Breast epithelium (tissue), 4 donors: ENCODE results near the gene ZNF444. TPM values are rescaled to one million over a fixed set of nuclear protein-coding genes. Genes with fewer than 3 reads are reported as not detected.
"Not testable (repeated sequence)": the region's sequence is repeated elsewhere in the genome, so short reads cannot be mapped to it uniquely, and the experiment has no call there.

ENCODE experiments used
- DNase-seq, 2 donors: peaks; one replicate each; pipeline ENCODE4 v3.0.0-alpha.2; 2019; ENCODE audit warnings: low spot score in 2 of 2
- H3K27ac ChIP-seq, 2 donors: fragments of 200-600 bp; sonication (generic) in 1 of 2; one replicate each; pipeline ENCODE4 v1.5.1; 2016 to 2019; ENCODE audit warnings: mild to moderate bottlenecking in 1 of 2
- H3K27me3 ChIP-seq, 2 donors: fragments of 200-600 bp; sonication (generic) in 1 of 2; one replicate each; pipeline versions ENCODE4 v1.5.1 to v1.6.0; 2017 to 2019; ENCODE audit warnings: control low read depth in 1 of 2, mild to moderate bottlenecking in 1 of 2
- H3K36me3 ChIP-seq: fragments of 200-600 bp; one replicate; pipeline ENCODE4 v1.5.1; 2019
- H3K4me1 ChIP-seq, 2 donors: fragments of 200-600 bp; sonication (generic); one replicate each; pipeline ENCODE4 v1.5.1; 2016 to 2019; ENCODE audit warnings: control low read depth in 1 of 2
- H3K4me3 ChIP-seq, 3 donors: fragments of 200-600 bp; sonication (generic); 1 replicate in 2 of 3; 2 replicates in 1 of 3; pipeline ENCODE4 v1.5.1; 2016 to 2019; ENCODE audit warnings: mild to moderate bottlenecking in 3 of 3, moderate library complexity in 2 of 3
- H3K9me3 ChIP-seq, 2 donors: fragments of 200-600 bp; sonication (generic) in 1 of 2; one replicate each; pipeline ENCODE4 v1.5.1; 2016 to 2019; ENCODE audit warnings: control low read depth in 1 of 2
- POLR2A ChIP-seq: fragments of 450-650 bp; IDR thresholded peaks from one replicate; pipeline ENCODE4 v1.6.1; 2016; ENCODE audit warnings: antibody characterized with exemption, mild to moderate bottlenecking, moderate library complexity
- POLR2AphosphoS5 ChIP-seq, 3 donors: sonication (generic); formaldehyde crosslinking; IDR thresholded peaks; one replicate each; pipeline ENCODE4 v1.6.1; 2017; ENCODE audit warnings: antibody characterized with exemption in 3 of 3
- intact Hi-C: fragments of 100-400 bp; cut with DNase I; formaldehyde crosslinking; loops from one replicate; pipeline ENCODE4 v1.15.1; 2023; ENCODE audit warnings: low total_unique reads
- total RNA-seq, 3 donors: library from RNA; depleted of rRNA; stranded (reverse); fragments of >200 nt; gene quantifications; one replicate each; pipeline ENCODE4 v1.1.0, GENCODE V29; 2016
- TF ChIP-seq, protein P1 (sequence below), 3 donors: fragments of 450-650 bp; IDR thresholded peaks; one replicate each; pipeline ENCODE4 v1.5.1; 2016 to 2017; ENCODE audit warnings: antibody characterized with exemption in 3 of 3, mild to moderate bottlenecking in 3 of 3, moderate library complexity in 3 of 3

ZNF444 gene
- total RNA-seq, 3 donors from 2014 or later = 13.9 to 38.5 (median 33.1) TPM

DNA sequence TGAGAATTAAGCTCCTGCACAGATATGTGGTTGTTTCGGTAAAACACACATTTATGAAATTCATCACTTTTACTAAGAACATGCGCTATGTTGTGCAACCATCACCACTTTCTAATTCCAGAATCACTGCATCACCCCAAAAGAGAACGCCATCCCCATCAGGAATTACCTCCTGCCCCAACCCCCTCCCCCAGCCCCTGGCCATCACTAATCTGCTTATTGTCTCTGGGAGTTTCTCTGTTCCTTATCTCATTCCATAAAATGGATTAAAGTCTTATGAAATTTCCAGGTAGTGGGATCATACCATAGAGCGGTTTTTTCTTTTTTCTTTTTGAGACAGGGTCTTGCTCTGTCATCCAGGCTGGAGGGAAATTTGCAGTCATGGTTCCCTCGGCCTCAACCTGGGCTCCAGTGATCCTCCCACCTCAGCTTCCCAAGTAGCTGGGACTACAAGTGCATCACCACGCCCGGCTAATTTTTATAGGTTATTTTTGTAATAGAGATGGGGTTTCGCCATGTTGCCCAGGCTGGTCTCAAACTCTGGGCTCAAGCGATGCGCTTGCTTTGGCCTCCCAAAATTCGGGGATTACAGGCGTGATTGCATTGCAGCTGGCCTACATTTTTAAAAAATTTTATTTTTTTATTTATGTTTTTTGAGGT is 53.0 kb downstream of the ZNF444 start:
- Histone ChIP-seq H3K4me3 (no peak overlapping the region), H3K27ac (no peak overlapping the region), H3K36me3 (no peaks in the 10 kb centered on the region), H3K4me1 (no peaks in the 10 kb centered on the region), H3K9me3 (no peaks in the 10 kb centered on the region), H3K27me3 (no peaks in the 10 kb centered on the region)
- TF ChIP-seq, protein P1, sequence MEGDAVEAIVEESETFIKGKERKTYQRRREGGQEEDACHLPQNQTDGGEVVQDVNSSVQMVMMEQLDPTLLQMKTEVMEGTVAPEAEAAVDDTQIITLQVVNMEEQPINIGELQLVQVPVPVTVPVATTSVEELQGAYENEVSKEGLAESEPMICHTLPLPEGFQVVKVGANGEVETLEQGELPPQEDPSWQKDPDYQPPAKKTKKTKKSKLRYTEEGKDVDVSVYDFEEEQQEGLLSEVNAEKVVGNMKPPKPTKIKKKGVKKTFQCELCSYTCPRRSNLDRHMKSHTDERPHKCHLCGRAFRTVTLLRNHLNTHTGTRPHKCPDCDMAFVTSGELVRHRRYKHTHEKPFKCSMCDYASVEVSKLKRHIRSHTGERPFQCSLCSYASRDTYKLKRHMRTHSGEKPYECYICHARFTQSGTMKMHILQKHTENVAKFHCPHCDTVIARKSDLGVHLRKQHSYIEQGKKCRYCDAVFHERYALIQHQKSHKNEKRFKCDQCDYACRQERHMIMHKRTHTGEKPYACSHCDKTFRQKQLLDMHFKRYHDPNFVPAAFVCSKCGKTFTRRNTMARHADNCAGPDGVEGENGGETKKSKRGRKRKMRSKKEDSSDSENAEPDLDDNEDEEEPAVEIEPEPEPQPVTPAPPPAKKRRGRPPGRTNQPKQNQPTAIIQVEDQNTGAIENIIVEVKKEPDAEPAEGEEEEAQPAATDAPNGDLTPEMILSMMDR (IDR thresholded peaks at IDR 0.05) = no peak
- no peak for TF ChIP-seq POLR2AphosphoS5 (IDR thresholded peaks at IDR 0.05)
- TF ChIP-seq POLR2A = no peak
- no peak for DNase-seq
- intact Hi-C loops = no loop called here

- intact Hi-C loops, DNase-seq: not testable (repeated sequence)
Measured at GRCh38 chr19:56197646-56198045, 56.6 kb downstream of the ZNF444 start, which contains the start of gene ZSCAN5B. ZSCAN5B (minus strand) TSS chr19:56197783; CDS start chr19:56193052, 4,731 bp downstream.

GRCh38 chr19:56199687-56200086 is 58.6 kb downstream of the ZNF444 start:
- H3K27me3 ChIP-seq = no peaks in the 10 kb centered on the region
- H3K4me1 ChIP-seq = no peaks in the 10 kb centered on the region
- intact Hi-C loops = no loop called here
- no peak overlapping the region for H3K27ac ChIP-seq
- no peak for TF ChIP-seq POLR2A
- TF ChIP-seq, protein P1 (IDR thresholded peaks at IDR 0.05) = no peak
- no peak for TF ChIP-seq POLR2AphosphoS5 (IDR thresholded peaks at IDR 0.05)
- H3K9me3 ChIP-seq = no peaks in the 10 kb centered on the region
- no peaks in the 10 kb centered on the region for H3K36me3 ChIP-seq
- DNase-seq = no peak
- H3K4me3 ChIP-seq = no peak overlapping the region

More at GRCh38 chr19:56197646-56198045, 56.6 kb downstream of the ZNF444 start, which contains the start of gene ZSCAN5B:
- not testable (repeated sequence) for H3K36me3 ChIP-seq, H3K9me3 ChIP-seq, H3K4me3 ChIP-seq, H3K27ac ChIP-seq, H3K27me3 ChIP-seq, H3K4me1 ChIP-seq

DNA sequence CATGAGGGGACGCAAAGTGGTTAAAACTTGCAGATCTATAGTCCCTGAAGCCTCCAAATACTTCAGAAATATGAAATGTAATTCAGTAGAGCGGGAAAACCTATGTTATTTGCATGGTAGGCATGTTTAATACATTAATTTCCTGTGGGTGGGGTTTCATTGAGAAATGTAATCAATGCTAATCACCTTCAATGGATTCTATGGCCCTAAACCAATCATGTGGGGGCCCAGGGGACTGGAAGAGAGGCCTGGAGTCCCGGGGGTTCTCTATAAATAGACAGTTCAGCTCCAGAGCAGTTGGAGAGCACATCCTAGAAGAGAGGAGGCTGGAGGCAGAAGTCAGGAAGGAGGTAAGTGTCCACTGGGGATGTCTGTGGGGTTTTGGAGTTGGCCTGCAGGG is 60.9 kb downstream of the ZNF444 start, which contains the start of gene ZSCAN5C:
TSS of gene ZSCAN5C (plus strand) at position 301 of the 400 bp plus-strand sequence. CDS start 3,641 bp downstream, outside the sequence.
- no peak for DNase-seq
- H3K27me3 ChIP-seq = no peaks in the 10 kb centered on the region

GRCh38 chr19:56207581-56207980 is 66.5 kb downstream of the ZNF444 start:
- H3K4me1 ChIP-seq, H3K36me3 ChIP-seq, H3K27ac ChIP-seq, DNase-seq, intact Hi-C loops, H3K4me3 ChIP-seq, H3K27me3 ChIP-seq, H3K9me3 ChIP-seq: not testable (repeated sequence)

More for the DNA sequence above, 60.9 kb downstream of the ZNF444 start, which contains the start of gene ZSCAN5C:
- no peaks in the 10 kb centered on the region for H3K9me3 ChIP-seq
- no peaks in the 10 kb centered on the region for H3K4me1 ChIP-seq
- TF ChIP-seq POLR2AphosphoS5 (IDR thresholded peaks at IDR 0.05) (no peak), POLR2A (no peak)
- TF ChIP-seq, protein P1 (IDR thresholded peaks at IDR 0.05) = no peak
- intact Hi-C loops = no loop called here
- H3K4me3 ChIP-seq = no peak within 1 kb of the TSS
- H3K27ac ChIP-seq = no peak within 1 kb of the TSS
- no peaks in the 10 kb centered on the region for H3K36me3 ChIP-seq

DNA sequence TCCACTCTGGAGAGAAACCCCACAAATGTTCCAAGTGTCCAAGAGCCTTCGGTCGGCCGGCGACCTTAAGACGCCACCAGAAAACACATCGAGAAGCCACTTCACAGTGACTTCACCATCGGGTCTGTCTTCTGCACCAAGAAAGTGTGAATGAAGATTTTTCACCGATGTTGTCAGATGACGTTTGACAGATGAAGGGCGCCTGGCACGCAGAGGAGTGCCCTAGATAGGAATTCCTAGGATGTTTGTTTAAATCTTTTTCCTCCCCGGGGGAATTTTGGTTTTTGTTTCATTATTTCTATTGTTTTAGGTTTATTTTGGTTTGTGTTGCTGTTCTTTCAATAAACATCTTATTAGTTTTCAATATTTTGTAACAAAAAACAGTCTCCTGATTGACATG is 68.0 kb downstream of the ZNF444 start:
- intact Hi-C loops = no loop called here
- Histone ChIP-seq H3K4me3 (no peak overlapping the region), H3K9me3 (no peaks in the 10 kb centered on the region), H3K27me3 (peaks cover 0 to 7% of the 10 kb centered on the region in 2 donors), H3K27ac (no peak overlapping the region), H3K4me1 (no peaks in the 10 kb centered on the region), H3K36me3 (no peaks in the 10 kb centered on the region)
- TF ChIP-seq POLR2A (no peak), POLR2AphosphoS5 (IDR thresholded peaks at IDR 0.05) (no peak)
- TF ChIP-seq, protein P1 (IDR thresholded peaks at IDR 0.05) = no peak
- DNase-seq = no peak

DNA sequence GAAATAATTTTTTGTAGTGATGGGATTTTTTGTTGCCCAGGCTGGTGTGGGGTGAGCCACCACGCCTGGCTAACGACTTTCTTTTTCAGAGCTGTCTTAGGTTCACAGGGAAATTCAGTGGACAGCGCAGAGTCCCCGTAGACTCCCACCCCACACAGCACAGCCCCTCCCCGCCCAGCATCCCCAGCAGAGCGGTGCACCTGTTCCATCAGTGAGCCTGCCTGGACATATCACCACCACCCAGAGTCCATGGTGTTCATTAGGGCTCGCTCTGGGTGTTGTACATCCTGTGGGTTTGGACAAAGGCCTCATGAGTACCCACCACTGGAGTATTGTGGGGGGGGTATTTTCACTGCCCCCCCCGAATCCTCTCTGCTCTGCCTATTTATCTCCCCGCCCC is 68.9 kb downstream of the ZNF444 start:
- H3K9me3 ChIP-seq, H3K4me1 ChIP-seq, H3K36me3 ChIP-seq, intact Hi-C loops, H3K27me3 ChIP-seq, H3K4me3 ChIP-seq, DNase-seq, H3K27ac ChIP-seq: not testable (repeated sequence)
